Tibial nerve (tissue), 4 donors: ENCODE results near the gene LRRC17.

Source experiments
- EP300 ChIP-seq, 2 donors: sonication (generic); formaldehyde crosslinking; IDR thresholded peaks; one replicate each; pipeline ENCODE4 v1.6.1; 2017; ENCODE audit warnings: antibody characterized with exemption in 2 of 2, mild to moderate bottlenecking in 1 of 2
- POLR2A ChIP-seq, 2 donors: fragments of 450-650 bp; IDR thresholded peaks; one replicate each; pipeline ENCODE4 v1.6.1; 2017; ENCODE audit warnings: antibody characterized with exemption in 2 of 2, mild to moderate bottlenecking in 2 of 2, moderate library complexity in 2 of 2
- TF ChIP-seq, protein P1 (sequence below), 5 experiments: fragments of 200-600 bp in 3 of 5; fragments of 450-650 bp in 2 of 5; sonication (generic) in 3 of 5; IDR thresholded peaks; one replicate each; pipeline ENCODE4 v1.5.1; 2016 to 2019; ENCODE audit warnings: antibody characterized with exemption in 5 of 5, mild to moderate bottlenecking in 3 of 5, moderate library complexity in 2 of 5

DNA sequence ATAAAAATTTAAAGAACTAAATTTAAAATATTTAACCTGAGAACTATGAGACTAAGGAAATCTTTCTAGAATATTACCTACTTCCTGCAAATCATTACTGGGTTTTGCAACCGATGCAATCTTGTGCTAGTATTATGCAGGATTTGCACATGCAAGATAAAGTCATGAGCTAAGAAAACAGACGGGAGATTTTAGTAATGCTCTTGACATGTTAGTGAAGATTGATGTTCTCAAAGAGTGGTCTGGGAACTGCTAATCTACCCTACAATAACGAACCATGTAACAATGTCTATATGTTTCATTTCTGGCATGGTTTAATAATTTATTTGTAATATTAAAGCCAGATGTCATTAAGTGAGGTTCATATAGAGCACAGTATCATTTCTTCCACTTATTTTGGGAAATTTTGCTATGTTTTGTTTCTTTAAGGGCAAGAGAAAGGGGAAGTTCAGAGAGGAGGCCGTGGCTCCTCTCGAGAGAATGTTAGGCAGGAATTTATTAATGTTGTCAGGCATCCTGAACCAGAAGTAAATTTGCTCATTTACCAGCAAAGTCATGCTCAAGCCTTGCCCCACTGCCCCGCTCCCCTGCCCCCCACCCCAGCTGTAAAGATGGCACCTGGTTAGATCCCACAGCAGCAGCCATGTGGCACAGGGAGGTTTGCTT, 22.8 kb downstream of the LRRC17 start:
- TF ChIP-seq, protein P1, sequence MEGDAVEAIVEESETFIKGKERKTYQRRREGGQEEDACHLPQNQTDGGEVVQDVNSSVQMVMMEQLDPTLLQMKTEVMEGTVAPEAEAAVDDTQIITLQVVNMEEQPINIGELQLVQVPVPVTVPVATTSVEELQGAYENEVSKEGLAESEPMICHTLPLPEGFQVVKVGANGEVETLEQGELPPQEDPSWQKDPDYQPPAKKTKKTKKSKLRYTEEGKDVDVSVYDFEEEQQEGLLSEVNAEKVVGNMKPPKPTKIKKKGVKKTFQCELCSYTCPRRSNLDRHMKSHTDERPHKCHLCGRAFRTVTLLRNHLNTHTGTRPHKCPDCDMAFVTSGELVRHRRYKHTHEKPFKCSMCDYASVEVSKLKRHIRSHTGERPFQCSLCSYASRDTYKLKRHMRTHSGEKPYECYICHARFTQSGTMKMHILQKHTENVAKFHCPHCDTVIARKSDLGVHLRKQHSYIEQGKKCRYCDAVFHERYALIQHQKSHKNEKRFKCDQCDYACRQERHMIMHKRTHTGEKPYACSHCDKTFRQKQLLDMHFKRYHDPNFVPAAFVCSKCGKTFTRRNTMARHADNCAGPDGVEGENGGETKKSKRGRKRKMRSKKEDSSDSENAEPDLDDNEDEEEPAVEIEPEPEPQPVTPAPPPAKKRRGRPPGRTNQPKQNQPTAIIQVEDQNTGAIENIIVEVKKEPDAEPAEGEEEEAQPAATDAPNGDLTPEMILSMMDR (IDR thresholded peaks at IDR 0.05): no peak
- TF ChIP-seq POLR2A (IDR thresholded peaks at IDR 0.05) (no peak), EP300 (IDR thresholded peaks at IDR 0.05) (no peak)
